ENCODE data around the gene MSGN1.

- TF ChIP-seq CTCF (IDR thresholded peaks at IDR 0.05), result no peak
- no peak for TF ChIP-seq POLR2A (IDR thresholded peaks at IDR 0.05)
Measured at GRCh38 chr2:17814601-17815000, 1.7 kb upstream of the MSGN1 start.

Data from Peyer's patch (tissue), 4 donors.